ENCODE measurements around the gene SEMA5B. TPM values are rescaled to one million over a fixed set of nuclear protein-coding genes. Genes with fewer than 3 reads are reported as not detected.

The SEMA5B gene
- total and polyA plus RNA-seq, 12 donors = 0.35 to 4.3 (median 1.8) TPM

DNA sequence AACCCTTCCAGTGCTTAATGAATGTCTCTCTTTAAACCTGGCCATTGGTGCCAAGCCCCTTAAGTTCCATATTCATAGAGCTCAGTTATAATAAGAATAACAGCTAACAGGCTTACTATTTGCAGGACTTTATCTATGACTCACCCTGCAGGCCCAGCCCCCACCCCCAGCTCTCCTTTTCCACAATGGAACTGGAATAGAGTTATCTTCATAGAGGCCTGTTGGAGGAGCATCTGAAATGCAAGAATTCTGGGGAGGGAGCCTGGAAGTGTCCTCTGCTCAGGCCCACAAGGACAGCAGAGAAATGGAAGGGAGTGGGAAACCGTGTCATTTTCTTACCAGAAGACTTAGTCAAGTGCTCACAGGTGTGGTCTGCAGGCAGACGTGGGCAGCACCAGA, 52.8 kb downstream of the SEMA5B start:
- Histone ChIP-seq H3K27me3 (no peaks in the 10 kb centered on the region), H3K36me3 (replicated peaks in 1 of 2) (no peaks in the 10 kb centered on the region), H3K4me1 (replicated peaks in 1 of 2) (peaks cover 0 to 4% of the 10 kb centered on the region in 2 donors), H3K27ac (peak overlapping the region in 1 of 5 donors; percentile 43), H3K4me3 (no peak overlapping the region), H3K9me3 (replicated peaks in 1 of 3) (no peaks in the 10 kb centered on the region)
- DNase-seq = peak in 6 of 7 donors; percentile 35 to 62 (median 44)
- no peak for TF ChIP-seq POLR2A (IDR thresholded peaks at IDR 0.05)
- TF ChIP-seq, protein P1, sequence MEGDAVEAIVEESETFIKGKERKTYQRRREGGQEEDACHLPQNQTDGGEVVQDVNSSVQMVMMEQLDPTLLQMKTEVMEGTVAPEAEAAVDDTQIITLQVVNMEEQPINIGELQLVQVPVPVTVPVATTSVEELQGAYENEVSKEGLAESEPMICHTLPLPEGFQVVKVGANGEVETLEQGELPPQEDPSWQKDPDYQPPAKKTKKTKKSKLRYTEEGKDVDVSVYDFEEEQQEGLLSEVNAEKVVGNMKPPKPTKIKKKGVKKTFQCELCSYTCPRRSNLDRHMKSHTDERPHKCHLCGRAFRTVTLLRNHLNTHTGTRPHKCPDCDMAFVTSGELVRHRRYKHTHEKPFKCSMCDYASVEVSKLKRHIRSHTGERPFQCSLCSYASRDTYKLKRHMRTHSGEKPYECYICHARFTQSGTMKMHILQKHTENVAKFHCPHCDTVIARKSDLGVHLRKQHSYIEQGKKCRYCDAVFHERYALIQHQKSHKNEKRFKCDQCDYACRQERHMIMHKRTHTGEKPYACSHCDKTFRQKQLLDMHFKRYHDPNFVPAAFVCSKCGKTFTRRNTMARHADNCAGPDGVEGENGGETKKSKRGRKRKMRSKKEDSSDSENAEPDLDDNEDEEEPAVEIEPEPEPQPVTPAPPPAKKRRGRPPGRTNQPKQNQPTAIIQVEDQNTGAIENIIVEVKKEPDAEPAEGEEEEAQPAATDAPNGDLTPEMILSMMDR (IDR thresholded peaks at IDR 0.05) = no peak
- WGBS, 4 donors = 29 to 69% (median 51%) methylated on average over 2 of the region's 2 CpGs
- intact Hi-C loops (cut with DNase I) = no loop called here

DNA sequence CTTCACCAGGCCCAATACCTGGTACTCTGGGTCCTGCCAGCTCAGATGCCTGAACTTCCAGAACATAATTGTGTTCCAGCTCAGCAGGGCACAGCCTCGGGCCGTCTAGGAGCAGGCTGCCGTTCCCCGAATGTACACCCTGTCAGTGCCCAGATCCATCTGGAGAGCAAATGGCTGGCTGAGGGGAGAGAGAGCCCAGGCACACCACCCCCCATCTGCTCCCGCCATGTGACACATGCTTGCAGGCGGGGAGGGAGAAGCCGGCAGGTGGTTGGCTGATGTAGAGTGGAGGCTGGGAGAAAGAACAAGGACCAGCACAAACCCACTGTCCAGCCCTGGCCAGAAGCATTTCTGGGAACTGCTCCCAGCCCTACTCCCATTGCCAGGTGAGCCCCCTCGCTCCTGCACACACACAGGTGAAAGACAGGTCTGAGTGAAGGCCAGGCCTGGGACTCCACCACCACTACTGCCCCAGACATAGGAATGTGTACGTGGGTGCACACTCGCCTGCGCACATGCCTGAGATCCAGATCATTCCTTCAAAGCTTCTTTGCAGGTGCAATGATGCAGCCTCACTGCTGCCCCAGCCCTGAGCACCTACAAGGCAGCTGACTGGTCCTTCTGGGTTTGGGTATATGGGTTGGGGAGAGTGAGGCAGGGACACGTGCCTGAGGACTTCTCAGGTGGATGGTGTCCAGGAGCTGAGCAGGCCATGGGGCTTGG, 53.5 kb downstream of the SEMA5B start:
- H3K4me1 ChIP-seq (replicated peaks in 1 of 2) = peaks cover 0 to 4% of the 10 kb centered on the region in 2 donors
- no peaks in the 10 kb centered on the region for H3K36me3 ChIP-seq (replicated peaks in 1 of 2)
- no peaks in the 10 kb centered on the region for H3K27me3 ChIP-seq
- H3K9me3 ChIP-seq (replicated peaks in 1 of 3) = no peaks in the 10 kb centered on the region
- intact Hi-C loops (cut with DNase I) = no loop called here
- no peak overlapping the region for H3K4me3 ChIP-seq
- 87 to 96% (median 91%) methylated on average over 5 to 12 of the region's 12 CpGs for WGBS, 4 donors
- no peak overlapping the region for H3K27ac ChIP-seq
- DNase-seq = no peak
- no peak for TF ChIP-seq POLR2A (IDR thresholded peaks at IDR 0.05)
- TF ChIP-seq, protein P1 (IDR thresholded peaks at IDR 0.05) = no peak

DNA sequence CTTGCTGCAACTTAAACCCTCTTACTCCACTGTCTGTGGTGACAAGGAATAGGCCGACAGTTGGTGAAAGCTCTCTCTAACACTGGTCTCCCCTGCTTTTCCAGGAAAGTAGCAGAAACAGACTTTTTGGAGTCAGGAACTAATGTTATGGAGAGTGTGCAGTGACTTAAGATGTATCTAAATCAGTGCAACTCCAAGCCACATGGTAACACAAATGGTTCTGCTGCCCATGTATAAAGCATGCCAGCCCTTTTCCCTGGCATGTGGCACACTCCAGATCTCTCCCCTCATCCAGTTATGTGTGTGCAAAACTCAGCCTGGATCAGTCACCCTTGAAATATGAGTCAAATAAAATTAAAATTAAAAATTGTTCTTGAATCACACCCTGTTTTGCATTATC, 55.4 kb downstream of the SEMA5B start:
- Histone ChIP-seq H3K36me3 (replicated peaks in 1 of 2) (no peaks in the 10 kb centered on the region), H3K4me3 (no peak overlapping the region), H3K9me3 (replicated peaks in 1 of 3) (no peaks in the 10 kb centered on the region), H3K27ac (no peak overlapping the region), H3K27me3 (no peaks in the 10 kb centered on the region), H3K4me1 (replicated peaks in 1 of 2) (peaks cover 0 to 4% of the 10 kb centered on the region in 2 donors)
- intact Hi-C loops (cut with DNase I) = no loop called here
- TF ChIP-seq POLR2A (IDR thresholded peaks at IDR 0.05) = no peak
- TF ChIP-seq, protein P1 (IDR thresholded peaks at IDR 0.05) = no peak
- DNase-seq = no peak
- 93 to 100% (median 98%) methylated on average over 1 of the region's 1 CpG for WGBS, 4 donors

DNA sequence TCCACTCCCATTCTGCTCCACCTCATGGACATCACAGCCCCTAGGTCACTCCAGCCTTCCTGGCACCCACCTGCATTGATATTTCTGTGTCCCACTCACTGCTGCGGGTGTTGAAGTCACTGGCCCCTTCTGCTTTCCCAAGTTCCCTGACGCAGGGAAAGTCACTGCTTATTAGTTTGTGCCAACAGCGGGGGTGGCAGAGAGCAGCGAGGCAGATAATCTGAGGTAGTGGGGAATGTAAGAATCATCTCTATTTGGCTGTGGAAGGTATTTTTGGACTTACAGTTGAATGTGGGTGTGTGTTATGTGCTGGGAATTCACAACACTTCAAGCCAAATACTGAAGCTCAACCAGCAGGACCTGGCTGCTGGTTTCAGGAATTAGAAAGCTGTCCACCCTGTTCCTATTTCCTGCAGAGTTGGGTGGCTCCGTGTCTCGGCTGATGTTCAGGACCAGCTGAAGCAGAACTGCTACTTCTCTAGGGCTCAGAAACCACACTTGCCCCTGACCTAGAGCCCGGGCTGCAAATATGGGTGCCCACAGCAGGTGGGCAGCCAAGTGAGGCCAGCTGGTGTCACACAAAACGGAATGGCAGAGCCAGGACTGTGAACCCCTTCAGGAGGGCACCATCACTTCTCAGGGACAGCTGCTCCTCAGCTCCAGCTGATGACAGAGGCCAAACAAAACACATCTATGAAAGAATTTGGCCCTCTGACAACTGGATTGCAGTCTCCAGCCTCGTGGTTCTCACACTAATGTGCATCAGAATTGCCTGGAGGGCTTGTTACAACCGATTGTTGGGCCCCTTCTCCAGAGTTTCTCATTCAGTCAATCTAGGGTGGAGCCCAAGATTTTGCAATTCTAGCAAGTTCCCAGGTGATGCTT, 57.7 kb downstream of the SEMA5B start:
- no peak for TF ChIP-seq POLR2A (IDR thresholded peaks at IDR 0.05)
- TF ChIP-seq, protein P1 (IDR thresholded peaks at IDR 0.05) = no peak
- no peaks in the 10 kb centered on the region for H3K9me3 ChIP-seq (replicated peaks in 1 of 3)
- no peak overlapping the region for H3K4me3 ChIP-seq
- no peaks in the 10 kb centered on the region for H3K27me3 ChIP-seq
- H3K27ac ChIP-seq = peak overlapping the region in 1 of 5 donors; percentile 13
- peaks cover 0 to 2% of the 10 kb centered on the region in 2 donors for H3K4me1 ChIP-seq (replicated peaks in 1 of 2)
- 46 to 55% (median 48%) methylated on average over 7 to 10 of the region's 10 CpGs for WGBS, 4 donors
- no peaks in the 10 kb centered on the region for H3K36me3 ChIP-seq (replicated peaks in 1 of 2)
- no peak for DNase-seq
- intact Hi-C loops (cut with DNase I) = no loop called here
